GM19468 (cell line): Measurements from ENCODE around the gene STX5.
A peak's percentile ranks its signal among the peaks of the same experiment; 100 is the strongest.
"Not testable (repeated sequence)": the region's sequence is repeated elsewhere in the genome, so short reads cannot be mapped to it uniquely, and the experiment has no call there.

ENCODE experiments used
- ATAC-seq: cut with Tn5 transposase; IDR thresholded peaks from one replicate; pipeline ENCODE4 v1.9.1; 2021; ENCODE audit warnings: mild to moderate bottlenecking, moderate library complexity, moderate number of reproducible peaks; ENCODE audit not compliant: unreplicated experiment; ENCODE audit errors: extremely low read depth

STX5 gene

DNA sequence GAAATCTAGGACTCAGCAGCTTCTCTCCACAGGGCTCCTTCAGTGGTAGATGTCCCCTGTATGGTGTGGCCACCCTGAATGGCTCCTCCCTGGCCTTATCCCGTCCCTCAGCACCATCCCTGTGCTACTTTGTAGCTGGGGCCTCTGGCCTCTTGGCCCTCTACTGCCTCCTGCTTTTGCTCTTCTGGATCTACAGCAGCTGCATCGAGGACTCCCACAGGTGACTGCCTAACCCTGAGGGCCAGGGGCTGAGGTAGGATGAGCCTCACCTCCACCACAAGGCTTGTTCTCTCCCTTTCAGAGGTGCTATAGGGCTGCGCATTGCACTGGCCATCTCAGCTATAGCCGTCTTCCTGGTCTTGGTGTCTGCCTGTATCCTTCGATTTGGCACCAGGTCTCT lies 42.9 kb downstream of the STX5 start:
- ATAC-seq = no peak

DNA sequence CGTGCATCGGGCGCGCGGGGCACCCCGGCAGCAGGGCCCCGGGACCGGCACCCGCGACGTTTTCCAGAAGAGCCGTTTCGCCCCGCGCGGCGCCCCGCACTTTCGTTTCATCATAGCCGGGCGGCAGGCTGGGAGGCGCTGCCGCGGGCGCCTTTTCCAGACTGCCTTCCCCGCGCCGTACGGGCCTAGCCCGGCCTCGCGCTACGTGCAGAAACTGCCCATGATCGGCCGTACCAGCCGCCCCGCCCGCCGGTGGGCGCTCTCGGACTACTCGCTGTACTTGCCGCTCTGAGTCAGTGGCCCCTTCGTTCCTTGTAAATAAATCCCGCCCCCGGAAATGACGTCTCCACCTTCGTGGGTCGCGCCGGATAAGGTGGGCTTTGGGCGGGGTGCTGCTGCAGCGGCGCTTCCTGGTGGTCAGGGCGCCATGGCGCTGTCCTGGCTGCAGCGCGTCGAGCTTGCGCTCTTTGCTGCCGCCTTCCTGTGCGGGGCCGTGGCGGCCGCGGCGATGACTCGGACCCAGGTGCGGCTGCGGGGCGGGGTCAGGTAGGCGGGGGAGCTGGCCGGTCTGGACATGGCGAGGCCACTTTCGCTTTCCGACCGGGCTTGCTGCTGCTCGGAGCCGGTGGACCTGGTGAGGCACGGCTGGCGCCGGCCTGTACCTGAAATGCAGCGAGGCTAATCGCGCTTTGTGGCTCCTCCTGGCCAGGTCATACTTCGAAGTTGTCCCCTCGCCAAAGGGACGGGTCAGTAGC lies 44.7 kb downstream of the STX5 start, which contains the start of gene TMEM179B:
Gene TMEM179B, plus strand, starts transcription at position 398 of the 755 bp plus-strand sequence. Its CDS starts 30 bp downstream, at position 428.
- peak; percentile 20 for ATAC-seq

DNA sequence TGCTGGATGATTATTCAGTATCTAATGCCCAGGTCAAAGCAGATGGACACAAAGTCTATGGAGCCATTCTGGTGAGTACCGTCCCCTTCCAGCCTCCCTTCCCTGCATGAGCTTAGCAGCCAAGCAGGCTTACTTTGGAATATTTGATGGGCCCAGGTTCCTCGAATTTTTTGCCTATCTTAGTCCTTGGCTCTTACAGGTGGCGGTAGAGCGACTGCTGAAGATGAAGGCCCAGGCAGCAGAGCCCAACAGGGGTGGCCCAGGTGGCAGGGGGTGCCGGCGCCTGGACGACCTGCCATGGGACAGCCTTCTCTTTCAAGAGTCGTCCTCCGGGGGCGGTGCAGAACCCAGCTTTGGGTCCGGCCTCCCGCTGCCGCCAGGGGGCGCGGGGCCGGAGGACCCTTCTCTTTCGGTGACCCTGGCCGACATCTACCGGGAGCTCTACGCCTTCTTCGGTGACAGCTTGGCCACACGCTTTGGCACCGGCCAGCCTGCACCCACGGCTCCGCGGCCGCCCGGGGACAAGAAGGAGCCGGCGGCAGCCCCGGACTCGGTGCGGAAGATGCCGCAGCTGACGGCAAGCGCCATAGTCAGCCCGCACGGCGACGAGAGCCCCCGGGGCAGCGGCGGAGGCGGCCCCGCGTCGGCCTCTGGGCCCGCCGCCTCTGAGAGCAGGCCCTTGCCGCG lies 45.4 kb downstream of the STX5 start:
- no peak for ATAC-seq

DNA sequence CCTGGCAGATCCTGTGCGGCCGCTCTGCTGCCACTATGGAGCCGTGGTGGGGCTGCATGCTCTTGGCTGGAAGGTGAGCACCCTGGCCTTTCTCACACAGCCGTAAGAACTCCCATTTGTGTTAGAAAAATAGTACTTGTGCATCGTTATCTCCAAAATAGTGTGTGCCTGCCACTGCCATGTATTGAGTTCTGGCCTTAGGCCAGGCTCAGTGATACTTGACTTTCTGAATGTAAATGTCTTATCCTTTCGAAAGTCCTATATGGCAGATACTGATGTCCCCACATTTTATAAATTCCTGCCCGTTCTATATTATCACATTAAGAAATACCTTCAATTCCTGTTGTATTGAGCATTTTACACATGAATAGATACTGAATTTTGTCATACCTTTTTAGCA lies 49.1 kb downstream of the STX5 start:
- ATAC-seq = no peak

DNA sequence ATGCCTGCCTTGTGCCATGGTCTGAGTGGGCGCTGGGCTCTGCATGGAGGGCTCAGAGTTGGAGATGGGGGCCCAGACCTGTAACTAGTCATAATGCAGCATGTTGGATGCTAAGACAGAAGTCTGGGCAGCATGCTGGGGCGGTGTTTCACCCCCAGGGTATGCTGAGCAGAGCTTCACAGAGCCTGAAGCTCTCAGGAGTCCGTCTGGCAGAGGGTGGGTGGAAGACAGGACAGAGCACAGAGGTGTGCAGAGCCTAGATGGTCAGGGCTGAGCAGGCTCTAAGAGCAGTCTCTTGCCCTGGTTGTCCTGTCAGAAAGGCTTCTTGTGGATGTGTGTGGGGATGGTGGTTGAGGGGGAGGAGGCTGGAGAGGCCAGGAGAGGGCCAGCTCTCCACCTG lies 53.4 kb downstream of the STX5 start:
- no peak for ATAC-seq

DNA sequence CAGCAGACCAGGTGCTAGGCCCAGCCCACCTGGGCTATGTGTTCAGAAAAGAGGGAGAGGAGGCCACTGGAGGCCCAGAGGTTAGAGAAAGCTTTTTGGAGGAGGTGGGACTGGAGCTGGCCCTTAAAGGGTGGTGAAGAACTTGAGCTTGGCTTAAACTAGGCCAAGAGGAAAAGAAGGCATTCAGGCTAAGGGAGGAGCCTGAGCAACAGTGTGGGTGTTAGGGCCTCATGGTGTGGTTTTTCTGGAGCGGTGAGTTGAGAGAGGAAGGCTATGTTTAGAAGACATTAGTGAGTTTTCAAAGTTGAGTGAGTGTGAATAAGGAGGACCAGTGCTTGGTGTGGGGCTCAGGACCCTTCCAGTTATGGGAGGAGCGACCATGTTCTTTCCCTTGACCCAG lies 54.5 kb downstream of the STX5 start:
- ATAC-seq = no peak

DNA sequence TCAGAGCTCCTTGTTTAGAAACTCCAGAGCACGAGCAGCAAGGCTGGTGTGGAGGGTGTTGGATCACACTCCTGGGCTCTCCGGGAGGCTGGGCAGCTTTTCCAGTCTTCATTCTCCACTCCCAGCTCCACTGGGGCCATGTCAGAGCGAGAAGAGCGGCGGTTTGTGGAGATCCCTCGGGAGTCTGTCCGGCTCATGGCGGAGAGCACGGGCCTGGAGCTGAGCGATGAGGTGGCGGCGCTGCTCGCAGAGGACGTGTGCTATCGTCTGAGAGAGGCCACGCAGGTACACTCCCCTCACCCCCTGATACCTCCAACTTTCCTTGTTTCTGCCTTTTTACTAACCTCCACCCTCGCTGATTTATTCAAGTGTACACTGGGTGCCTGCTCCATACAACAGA lies 56.2 kb downstream of the STX5 start:
- ATAC-seq = no peak

DNA sequence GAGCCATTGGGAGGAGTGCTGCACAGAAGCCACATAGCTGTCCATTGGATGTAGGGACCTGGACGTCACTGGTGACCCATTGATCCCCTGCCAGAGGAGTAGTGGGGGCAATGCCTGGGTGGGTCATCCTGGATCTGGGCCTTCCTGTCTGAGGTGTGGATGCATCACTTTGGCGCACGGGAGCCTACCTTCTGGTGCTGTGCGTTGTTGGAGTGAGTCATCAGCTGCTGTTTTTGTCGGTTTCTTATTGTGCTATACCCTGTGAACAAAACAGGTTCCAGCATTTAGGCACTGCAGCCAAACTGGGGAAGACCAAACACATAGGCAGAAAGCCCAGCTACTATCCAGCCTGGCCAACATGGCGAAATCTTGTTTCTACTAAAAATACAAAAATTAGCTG lies 57.4 kb downstream of the STX5 start:
- ATAC-seq = no peak

DNA sequence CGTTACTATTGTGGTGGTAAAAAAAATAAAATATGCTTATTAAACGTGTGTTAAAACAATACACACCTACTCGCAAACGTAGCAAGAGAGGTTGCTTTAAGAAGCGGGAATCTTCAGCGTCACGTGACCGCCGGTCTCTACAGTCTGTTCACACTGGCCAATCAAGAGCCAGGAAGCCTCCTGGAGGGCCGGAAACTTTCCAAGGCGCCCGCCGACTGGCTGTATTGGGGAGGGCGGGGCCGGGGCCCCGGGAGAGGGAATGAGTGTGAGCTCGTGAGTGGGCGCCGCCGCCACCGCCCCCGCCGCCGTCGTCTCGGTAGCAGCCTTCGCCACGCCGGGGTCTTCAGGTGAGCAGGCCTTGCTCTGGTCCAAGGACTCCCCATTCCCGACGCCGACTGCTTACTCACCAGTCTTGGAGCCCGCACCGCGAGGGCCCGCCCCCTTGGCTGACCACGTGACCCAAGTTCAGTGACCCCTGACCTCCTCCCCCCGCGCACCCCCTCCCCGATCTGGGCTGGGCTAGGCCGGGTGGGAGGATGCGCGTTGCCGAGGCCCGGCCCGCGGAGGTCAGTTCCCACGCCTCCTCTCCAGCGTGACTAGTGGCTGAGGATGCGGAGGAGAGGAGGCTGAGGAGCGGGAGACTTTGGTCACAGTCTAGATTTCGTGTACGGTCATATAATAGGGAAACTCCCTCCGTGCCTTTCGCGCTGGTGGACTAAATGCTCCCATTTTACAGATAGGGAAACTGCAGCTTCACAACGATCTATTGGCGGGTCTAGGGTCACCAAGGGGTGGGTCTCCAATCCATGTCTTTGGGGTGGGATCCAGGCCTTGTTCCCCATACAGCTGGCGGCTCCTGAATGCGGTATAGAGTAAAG lies 60.5 kb downstream of the STX5 start, which contains the start of gene TAF6L:
Gene TAF6L, plus strand, starts transcription at position 253 of the 878 bp plus-strand sequence. CDS start 4,388 bp downstream, outside the sequence.
- peak; percentile 33 for ATAC-seq

DNA sequence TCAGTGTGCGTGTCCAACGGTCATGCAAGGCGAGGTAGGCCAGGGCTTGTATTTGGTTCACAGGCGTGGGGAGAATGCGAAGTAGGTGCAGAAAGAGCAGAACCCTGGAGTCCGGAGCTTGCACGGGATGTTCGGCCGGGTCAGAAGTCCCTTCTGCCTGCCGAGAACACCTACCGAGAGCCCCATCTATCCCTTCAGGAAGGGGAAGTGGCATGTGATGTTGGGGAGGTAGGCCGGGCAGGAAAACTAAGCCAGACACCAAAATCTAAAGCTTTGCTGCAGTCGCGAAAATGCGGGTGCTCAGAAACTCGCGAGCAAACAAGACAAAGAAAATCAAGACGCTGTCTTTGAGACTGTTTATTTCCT lies 61.1 kb downstream of the STX5 start:
- no peak for ATAC-seq

DNA sequence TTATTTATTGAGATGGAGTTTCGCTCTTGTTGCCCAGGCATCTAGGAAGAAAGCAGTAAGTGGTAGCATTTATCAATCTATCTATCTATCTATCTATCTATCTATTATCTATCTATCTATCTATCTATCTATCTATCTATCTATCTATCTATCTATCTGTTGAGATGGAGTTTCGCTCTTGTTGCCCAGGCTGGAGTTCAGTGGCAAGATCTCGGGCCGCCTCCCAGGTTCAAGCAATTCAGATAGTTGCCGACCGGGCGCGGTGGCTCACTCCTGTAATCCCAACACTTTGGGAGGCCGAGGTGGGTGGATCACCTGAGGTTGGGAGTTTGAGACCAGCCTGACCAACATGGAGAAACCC lies 71.0 kb downstream of the STX5 start:
- not testable (repeated sequence) for ATAC-seq

DNA sequence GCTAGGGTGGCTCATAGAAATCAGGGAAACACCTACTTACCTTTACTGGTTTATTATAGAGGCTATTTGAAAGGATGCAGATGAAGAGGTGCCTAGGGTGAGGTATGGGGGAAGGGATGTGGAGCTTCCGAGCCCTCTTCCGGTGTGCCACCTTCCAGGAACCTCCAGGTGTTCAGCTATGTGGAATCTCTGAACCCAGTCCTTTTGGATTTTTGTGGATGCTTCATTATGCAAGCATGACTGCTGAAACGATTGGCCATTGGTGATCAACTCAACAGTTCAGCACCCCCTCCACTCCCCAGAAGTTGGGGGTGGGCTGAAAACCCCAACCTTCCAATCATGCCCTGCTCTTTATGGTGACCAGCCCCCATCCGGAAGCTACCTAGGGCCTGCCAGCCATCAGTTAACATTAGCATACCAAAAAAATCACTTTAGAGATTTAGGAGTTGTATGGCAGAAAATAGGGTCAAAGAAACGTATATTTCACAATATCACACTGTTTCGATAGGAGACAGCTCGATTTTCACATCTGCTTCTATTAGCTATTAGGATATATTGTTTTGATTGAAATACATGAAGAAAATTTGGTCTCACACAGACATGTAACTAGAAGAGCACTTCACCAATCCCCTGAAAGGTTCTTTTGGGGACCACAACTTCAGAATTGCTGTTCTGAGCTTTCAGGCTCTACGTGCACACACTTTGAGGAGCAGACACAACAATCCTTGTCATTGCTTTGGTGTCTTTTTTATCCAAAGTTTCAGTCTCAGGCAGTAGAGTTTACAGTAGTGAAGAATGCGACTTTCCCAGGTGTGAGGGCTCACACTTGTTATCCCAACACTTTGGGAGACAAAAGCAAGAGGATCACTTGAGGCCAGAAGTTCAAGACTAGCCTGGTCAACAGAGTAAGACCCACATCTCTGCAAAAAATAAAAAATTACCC lies 73.7 kb downstream of the STX5 start:
- ATAC-seq = no peak
